ENCODE results near the gene ZNF587.
A peak's percentile ranks its signal among the peaks of the same experiment; 100 is the strongest.
"Not testable (repeated sequence)": the region's sequence is repeated elsewhere in the genome, so short reads cannot be mapped to it uniquely, and the experiment has no call there.

The ZNF587 gene

DNA sequence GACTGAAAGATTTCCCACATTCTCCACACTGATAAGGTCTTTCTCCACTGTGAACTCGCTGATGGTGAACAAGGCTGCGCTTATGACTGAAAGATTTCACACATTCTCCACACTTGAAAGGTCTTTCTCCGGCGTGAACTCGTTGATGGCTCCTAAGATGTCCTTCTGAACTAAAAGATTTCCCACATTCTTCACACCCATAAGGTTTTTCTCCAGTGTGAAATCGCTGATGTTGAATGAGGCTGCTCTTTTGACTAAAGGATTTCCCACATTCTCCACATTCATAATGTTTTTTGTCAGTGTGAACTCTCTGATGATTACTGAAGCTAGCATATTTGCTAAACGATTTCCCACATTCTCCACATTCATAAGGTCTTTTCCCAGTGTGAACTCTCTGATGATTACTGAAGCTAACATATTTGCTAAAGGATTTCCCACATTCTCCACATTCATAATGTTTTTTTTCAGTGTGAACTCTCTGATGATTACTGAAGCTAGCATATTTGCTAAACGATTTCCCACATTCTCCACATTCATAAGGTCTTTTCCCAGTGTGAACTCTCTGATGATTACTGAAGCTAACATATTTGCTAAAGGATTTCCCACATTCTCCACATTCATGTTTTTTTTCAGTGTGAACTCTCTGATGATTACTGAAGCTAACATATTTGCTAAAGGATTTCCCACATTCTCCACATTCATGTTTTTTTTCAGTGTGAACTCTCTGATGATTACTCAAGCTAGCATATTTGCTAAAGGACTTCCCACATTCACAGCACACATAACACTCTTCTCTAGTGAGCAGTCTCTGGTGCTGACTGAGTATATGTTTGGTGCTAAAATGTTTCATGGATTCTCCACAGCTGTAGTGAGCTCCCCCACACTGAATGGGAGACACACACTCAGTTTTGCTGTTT, 24.5 kb downstream of the ZNF587 start:
- not testable (repeated sequence) for H3K27ac ChIP-seq (ENCODE audit: low read depth, low read length)
- peaks cover 38 to 68% (median 54%) of the 10 kb centered on the region in 5 donors for H3K9me3 ChIP-seq (ENCODE audit: control insufficient read depth in 5 of 5, low read length in 5 of 5)
- peak overlapping the region in 4 of 5 donors; percentile 25 to 40 (median 38) for H3K4me3 ChIP-seq (ENCODE audit: low read depth in 1 of 5, low read length in 5 of 5)

DNA sequence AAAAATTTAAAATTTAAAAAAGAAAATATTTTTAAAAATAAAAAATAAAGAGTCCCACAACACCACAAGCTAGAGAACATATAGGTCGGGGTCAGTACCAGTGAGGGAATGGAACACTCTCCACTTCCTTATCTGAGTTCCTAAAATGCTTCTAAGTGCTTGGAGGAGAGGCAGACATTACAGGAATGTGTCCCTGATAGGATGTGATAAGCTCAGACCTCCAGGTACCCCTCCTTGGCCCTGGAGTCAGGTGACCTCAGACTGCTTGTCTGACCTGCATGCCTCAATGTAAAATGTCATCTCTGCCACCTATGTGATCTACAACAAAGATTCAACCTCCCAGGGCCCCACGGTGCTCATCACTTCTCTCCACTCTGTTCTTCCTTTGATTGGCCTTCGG, 36.4 kb downstream of the ZNF587 start:
- no peak overlapping the region for H3K27ac ChIP-seq (ENCODE audit: low read depth, low read length)
- peaks cover 0 to 6% (median 2%) of the 10 kb centered on the region in 5 donors for H3K36me3 ChIP-seq (ENCODE audit: control insufficient read depth in 5 of 5, insufficient read depth in 5 of 5, low read length in 5 of 5)
- no peaks in the 10 kb centered on the region for H3K27me3 ChIP-seq (ENCODE audit: control insufficient read depth in 5 of 5, insufficient read depth in 4 of 5, low read length in 5 of 5)
- H3K4me1 ChIP-seq (ENCODE audit: control insufficient read depth in 5 of 5, insufficient read depth in 5 of 5, low read length in 5 of 5), result peaks cover 0 to 17% (median 13%) of the 10 kb centered on the region in 5 donors
- H3K4me3 ChIP-seq (ENCODE audit: low read depth in 1 of 5, low read length in 5 of 5), result no peak overlapping the region
- H3K9ac ChIP-seq (ENCODE audit: low read length in 5 of 5), result no peak overlapping the region
- peaks cover 0 to 15% (median 5%) of the 10 kb centered on the region in 5 donors for H3K9me3 ChIP-seq (ENCODE audit: control insufficient read depth in 5 of 5, low read length in 5 of 5)

More for the DNA sequence above, 24.5 kb downstream of the ZNF587 start:
- Histone ChIP-seq H3K4me1 (ENCODE audit: control insufficient read depth in 5 of 5, insufficient read depth in 5 of 5, low read length in 5 of 5) (peaks cover 0 to 18% (median 0%) of the 10 kb centered on the region in 5 donors), H3K9ac (ENCODE audit: low read length in 5 of 5) (peak overlapping the region in 1 of 5 donors; percentile 98), H3K36me3 (ENCODE audit: control insufficient read depth in 5 of 5, insufficient read depth in 5 of 5, low read length in 5 of 5) (peaks cover 10 to 23% (median 14%) of the 10 kb centered on the region in 5 donors)
- not testable (repeated sequence) for H3K27me3 ChIP-seq (ENCODE audit: control insufficient read depth in 5 of 5, insufficient read depth in 4 of 5, low read length in 5 of 5)

GRCh38 chr19:57887195-57887941, 37.7 kb downstream of the ZNF587 start:
- H3K4me1 ChIP-seq (ENCODE audit: control insufficient read depth in 5 of 5, insufficient read depth in 5 of 5, low read length in 5 of 5), result peaks cover 0 to 17% (median 13%) of the 10 kb centered on the region in 5 donors
- H3K9me3 ChIP-seq (ENCODE audit: control insufficient read depth in 5 of 5, low read length in 5 of 5), result peaks cover 0 to 15% (median 5%) of the 10 kb centered on the region in 5 donors
- peaks cover 0 to 6% (median 2%) of the 10 kb centered on the region in 5 donors for H3K36me3 ChIP-seq (ENCODE audit: control insufficient read depth in 5 of 5, insufficient read depth in 5 of 5, low read length in 5 of 5)
- no peak overlapping the region for H3K9ac ChIP-seq (ENCODE audit: low read length in 5 of 5)
- peak overlapping the region in 3 of 5 donors; percentile 85 to 99 (median 92) for H3K4me3 ChIP-seq (ENCODE audit: low read depth in 1 of 5, low read length in 5 of 5)
- H3K27ac ChIP-seq (ENCODE audit: low read depth, low read length), result no peak overlapping the region
- H3K27me3 ChIP-seq (ENCODE audit: control insufficient read depth in 5 of 5, insufficient read depth in 4 of 5, low read length in 5 of 5), result no peaks in the 10 kb centered on the region

DNA sequence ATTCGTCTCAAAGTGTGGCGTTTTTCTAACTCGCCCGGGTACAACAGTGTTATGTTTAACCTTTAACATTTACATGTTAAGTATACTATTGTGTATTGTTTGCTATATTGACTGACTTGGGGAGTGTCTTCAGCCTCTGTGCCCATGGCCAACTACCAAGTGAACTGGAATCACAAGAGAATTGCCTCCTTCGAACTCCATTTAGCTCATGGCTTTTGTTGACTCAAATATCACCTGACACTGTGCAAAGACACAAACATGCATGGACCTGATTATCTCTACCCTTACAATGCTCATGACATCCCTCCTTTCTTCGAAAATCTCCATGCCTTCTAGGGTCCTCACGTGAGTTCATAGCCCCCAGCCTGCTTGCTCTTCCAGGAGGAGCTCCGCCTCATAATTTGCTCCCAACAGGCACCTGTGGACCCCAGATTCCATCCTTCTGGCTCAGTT, 38.5 kb downstream of the ZNF587 start:
- peaks cover 0 to 17% (median 13%) of the 10 kb centered on the region in 5 donors for H3K4me1 ChIP-seq (ENCODE audit: control insufficient read depth in 5 of 5, insufficient read depth in 5 of 5, low read length in 5 of 5)
- peaks cover 0 to 6% (median 2%) of the 10 kb centered on the region in 5 donors for H3K36me3 ChIP-seq (ENCODE audit: control insufficient read depth in 5 of 5, insufficient read depth in 5 of 5, low read length in 5 of 5)
- H3K27me3 ChIP-seq (ENCODE audit: control insufficient read depth in 5 of 5, insufficient read depth in 4 of 5, low read length in 5 of 5), result no peaks in the 10 kb centered on the region
- H3K4me3 ChIP-seq (ENCODE audit: low read depth in 1 of 5, low read length in 5 of 5), result peak overlapping the region; percentile 85 to 99 (median 92)
- peak overlapping the region in 4 of 5 donors; percentile 73 to 88 (median 79) for H3K9ac ChIP-seq (ENCODE audit: low read length in 5 of 5)
- peaks cover 0 to 15% (median 5%) of the 10 kb centered on the region in 5 donors for H3K9me3 ChIP-seq (ENCODE audit: control insufficient read depth in 5 of 5, low read length in 5 of 5)
- H3K27ac ChIP-seq (ENCODE audit: low read depth, low read length), result no peak overlapping the region

DNA sequence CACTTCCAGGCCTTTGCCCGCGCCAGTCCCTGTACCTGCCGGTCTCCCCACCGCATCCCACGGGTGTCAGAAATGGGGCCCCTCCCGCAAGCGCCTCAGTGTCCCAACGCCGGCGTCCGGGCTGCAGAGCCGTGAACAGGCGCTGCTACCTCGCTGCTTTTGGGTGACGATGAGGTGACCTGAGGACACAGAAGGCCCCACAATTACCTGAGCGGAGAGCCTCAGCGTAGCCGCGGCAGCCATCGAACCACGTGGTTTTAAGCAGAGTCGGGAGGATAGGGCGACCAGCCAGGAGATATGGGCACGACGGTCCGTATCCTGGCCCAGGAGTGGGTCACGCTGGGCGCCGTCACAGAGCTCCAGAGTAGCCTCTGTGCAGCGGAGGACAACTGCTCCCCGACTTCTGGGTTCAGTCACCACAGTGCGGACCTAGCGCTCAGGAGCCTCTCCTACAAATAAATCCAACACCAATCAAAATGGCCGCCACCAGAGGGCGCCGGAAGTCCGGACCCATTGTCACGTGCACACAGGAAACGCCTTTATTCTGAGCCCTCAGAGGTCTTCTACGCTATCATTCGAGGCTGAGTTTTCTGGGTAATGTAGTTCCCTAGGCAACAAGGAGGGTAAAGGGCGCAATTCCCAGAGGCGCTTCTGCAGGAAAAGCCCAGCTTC, 39.0 kb downstream of the ZNF587 start, which contains the start of gene ZNF814:
TSS of gene ZNF814 (minus strand) at position 478 of the 672 bp plus-strand sequence. CDS start at position 243, 235 bp downstream.
- H3K27me3 ChIP-seq (ENCODE audit: control insufficient read depth in 5 of 5, insufficient read depth in 4 of 5, low read length in 5 of 5), result no peaks in the 10 kb centered on the region
- peak within 1 kb of the TSS; percentile 85 to 99 (median 92) for H3K4me3 ChIP-seq (ENCODE audit: low read depth in 1 of 5, low read length in 5 of 5)
- peaks cover 0 to 6% (median 2%) of the 10 kb centered on the region in 5 donors for H3K36me3 ChIP-seq (ENCODE audit: control insufficient read depth in 5 of 5, insufficient read depth in 5 of 5, low read length in 5 of 5)
- H3K9me3 ChIP-seq (ENCODE audit: control insufficient read depth in 5 of 5, low read length in 5 of 5), result peaks cover 0 to 15% (median 5%) of the 10 kb centered on the region in 5 donors
- H3K4me1 ChIP-seq (ENCODE audit: control insufficient read depth in 5 of 5, insufficient read depth in 5 of 5, low read length in 5 of 5), result peaks cover 0 to 17% (median 13%) of the 10 kb centered on the region in 5 donors
- peak within 1 kb of the TSS in 4 of 5 donors; percentile 73 to 88 (median 79) for H3K9ac ChIP-seq (ENCODE audit: low read length in 5 of 5)
- H3K27ac ChIP-seq (ENCODE audit: low read depth, low read length), result no peak within 1 kb of the TSS

DNA sequence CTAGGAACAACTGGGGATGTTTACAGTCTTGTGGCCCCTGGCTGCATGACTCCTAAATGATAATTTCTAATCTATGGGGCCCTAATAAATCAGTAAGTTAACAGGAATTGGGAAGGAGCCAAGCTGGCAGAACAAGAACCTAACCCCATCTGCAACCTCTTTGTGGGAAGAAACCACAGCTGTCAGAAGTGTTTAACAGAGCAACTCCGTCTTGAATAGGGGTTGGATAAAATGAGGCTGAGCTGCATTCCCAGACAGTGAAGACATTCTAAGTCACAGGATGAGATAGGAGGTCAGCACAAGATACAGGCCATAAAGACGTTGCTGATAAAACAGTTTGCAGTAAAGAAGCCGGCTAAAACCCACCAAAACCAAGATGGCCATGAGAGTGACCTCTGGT, 41.0 kb downstream of the ZNF587 start:
- Histone ChIP-seq H3K4me1 (ENCODE audit: control insufficient read depth in 5 of 5, insufficient read depth in 5 of 5, low read length in 5 of 5) (peaks cover 0 to 17% (median 13%) of the 10 kb centered on the region in 5 donors), H3K9me3 (ENCODE audit: control insufficient read depth in 5 of 5, low read length in 5 of 5) (peaks cover 0 to 15% (median 3%) of the 10 kb centered on the region in 5 donors)
- H3K4me3 ChIP-seq (ENCODE audit: low read depth in 1 of 5, low read length in 5 of 5); H3K36me3 ChIP-seq (ENCODE audit: control insufficient read depth in 5 of 5, insufficient read depth in 5 of 5, low read length in 5 of 5); H3K27me3 ChIP-seq (ENCODE audit: control insufficient read depth in 5 of 5, insufficient read depth in 4 of 5, low read length in 5 of 5); H3K27ac ChIP-seq (ENCODE audit: low read depth, low read length); H3K9ac ChIP-seq (ENCODE audit: low read length in 5 of 5): not testable (repeated sequence)

DNA sequence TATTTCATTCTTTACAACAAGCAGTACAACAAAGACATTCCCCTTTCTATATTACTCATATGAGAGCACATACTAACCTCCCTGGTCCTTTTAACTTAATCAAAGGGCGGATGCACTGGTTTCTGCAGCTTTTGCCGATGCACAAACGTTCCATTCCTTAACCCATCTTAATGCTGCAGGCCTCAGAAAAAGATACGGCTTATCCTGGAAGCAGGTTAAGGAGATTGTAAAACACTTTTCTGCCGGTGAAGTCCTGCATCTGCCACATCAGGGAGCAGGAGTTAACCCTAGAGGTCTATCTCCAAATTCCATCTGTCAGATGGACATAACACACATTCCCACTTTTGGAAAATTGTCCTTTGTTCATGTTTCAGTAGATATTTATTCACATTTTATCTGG, 50.7 kb downstream of the ZNF587 start:
- H3K9me3 ChIP-seq (ENCODE audit: control insufficient read depth in 5 of 5, low read length in 5 of 5), result peaks cover 0 to 6% (median 4%) of the 10 kb centered on the region in 5 donors
- no peaks in the 10 kb centered on the region for H3K27me3 ChIP-seq (ENCODE audit: control insufficient read depth in 5 of 5, insufficient read depth in 4 of 5, low read length in 5 of 5)
- H3K36me3 ChIP-seq (ENCODE audit: control insufficient read depth in 5 of 5, insufficient read depth in 5 of 5, low read length in 5 of 5), result peaks cover 0 to 7% (median 0%) of the 10 kb centered on the region in 5 donors
- no peak overlapping the region for H3K27ac ChIP-seq (ENCODE audit: low read depth, low read length)
- no peak overlapping the region for H3K4me3 ChIP-seq (ENCODE audit: low read depth in 1 of 5, low read length in 5 of 5)
- H3K4me1 ChIP-seq (ENCODE audit: control insufficient read depth in 5 of 5, insufficient read depth in 5 of 5, low read length in 5 of 5), result no peaks in the 10 kb centered on the region
- no peak overlapping the region for H3K9ac ChIP-seq (ENCODE audit: low read length in 5 of 5)

DNA sequence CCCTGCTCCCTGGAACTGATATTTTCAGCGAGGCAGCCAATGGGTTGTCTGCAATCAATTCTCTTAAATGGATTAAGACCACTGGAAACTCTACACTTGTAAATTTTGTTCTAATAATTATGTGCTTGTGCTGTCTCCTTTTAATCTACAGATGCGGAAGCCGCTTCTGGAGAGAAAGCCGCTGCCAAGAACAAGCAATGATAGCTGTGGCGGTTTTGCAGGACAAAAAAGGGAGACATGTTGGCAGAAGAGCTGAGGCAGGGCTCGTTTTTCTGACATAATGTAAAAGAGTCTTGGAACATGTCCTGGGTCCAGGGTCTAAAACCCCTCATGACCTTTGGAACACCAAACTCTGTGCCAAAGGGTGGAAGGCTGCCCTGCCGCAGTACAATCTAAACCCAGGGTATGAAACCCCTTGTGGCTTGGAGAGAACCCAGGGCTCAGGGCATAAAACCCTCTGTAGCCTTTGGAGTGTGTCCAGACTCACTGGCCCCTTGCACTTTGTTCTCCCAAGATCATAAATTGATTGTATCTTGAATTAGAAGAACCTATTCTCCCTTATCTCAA, 54.0 kb downstream of the ZNF587 start:
- Histone ChIP-seq H3K27me3 (ENCODE audit: control insufficient read depth in 5 of 5, insufficient read depth in 4 of 5, low read length in 5 of 5) (no peaks in the 10 kb centered on the region), H3K9ac (ENCODE audit: low read length in 5 of 5) (no peak overlapping the region), H3K36me3 (ENCODE audit: control insufficient read depth in 5 of 5, insufficient read depth in 5 of 5, low read length in 5 of 5) (peaks cover 7 to 22% (median 8%) of the 10 kb centered on the region in 5 donors), H3K4me1 (ENCODE audit: control insufficient read depth in 5 of 5, insufficient read depth in 5 of 5, low read length in 5 of 5) (peaks cover 0 to 2% (median 0%) of the 10 kb centered on the region in 5 donors), H3K4me3 (ENCODE audit: low read depth in 1 of 5, low read length in 5 of 5) (no peak overlapping the region), H3K27ac (ENCODE audit: low read depth, low read length) (no peak overlapping the region), H3K9me3 (ENCODE audit: control insufficient read depth in 5 of 5, low read length in 5 of 5) (peaks cover 0 to 16% (median 5%) of the 10 kb centered on the region in 5 donors)

GRCh38 chr19:57905258-57905657, 55.6 kb downstream of the ZNF587 start:
- H3K27ac ChIP-seq (ENCODE audit: low read depth, low read length), result no peak overlapping the region
- H3K9ac ChIP-seq (ENCODE audit: low read length in 5 of 5), result no peak overlapping the region
- H3K9me3 ChIP-seq (ENCODE audit: control insufficient read depth in 5 of 5, low read length in 5 of 5), result peaks cover 0 to 16% (median 5%) of the 10 kb centered on the region in 5 donors
- peaks cover 0 to 7% (median 0%) of the 10 kb centered on the region in 5 donors for H3K4me1 ChIP-seq (ENCODE audit: control insufficient read depth in 5 of 5, insufficient read depth in 5 of 5, low read length in 5 of 5)
- peaks cover 14 to 31% (median 15%) of the 10 kb centered on the region in 5 donors for H3K36me3 ChIP-seq (ENCODE audit: control insufficient read depth in 5 of 5, insufficient read depth in 5 of 5, low read length in 5 of 5)
- H3K27me3 ChIP-seq (ENCODE audit: control insufficient read depth in 5 of 5, insufficient read depth in 4 of 5, low read length in 5 of 5), result no peaks in the 10 kb centered on the region
- H3K4me3 ChIP-seq (ENCODE audit: low read depth in 1 of 5, low read length in 5 of 5), result no peak overlapping the region
